HL-60 (cell line): ENCODE data around the gene LRRC72.

Source experiments
- DNase-seq, 2 experiments: peaks; one replicate each; pipeline ENCODE4 v3.0.0-alpha.2; 2010 to 2020; ENCODE audit warnings: low read depth in 1 of 2, low spot score in 1 of 2
- H3K27ac ChIP-seq: fragments of 250-450 bp; sonication (Bioruptor Pico); replicated peaks from 2 replicates; pipeline ENCODE4 v1.5.1; 2020; ENCODE audit warnings: mild to moderate bottlenecking, moderate library complexity
- H3K27me3 ChIP-seq: fragments of 250-450 bp; sonication (Bioruptor Pico); 2 replicates; pipeline ENCODE4 v1.5.1; 2021; ENCODE audit warnings: mild to moderate bottlenecking, moderate library complexity; ENCODE audit not compliant: insufficient read depth, poor library complexity, severe bottlenecking
- H3K4me3 ChIP-seq: replicated peaks from 2 replicates; pipeline ENCODE4 v1.5.1; 2011; ENCODE audit warnings: mild to moderate bottlenecking, control low read depth, low read length; ENCODE audit not compliant: insufficient read depth
- GABPA ChIP-seq: IDR thresholded peaks from 2 replicates; pipeline ENCODE4 v1.6.1; 2012; ENCODE audit warnings: low read depth
- POLR2AphosphoS5 ChIP-seq: IDR thresholded peaks from 2 replicates; pipeline ENCODE4 v1.6.1; 2012; ENCODE audit warnings: low read depth
- REST ChIP-seq: IDR thresholded peaks from 2 replicates; pipeline ENCODE4 v1.6.1; 2012; ENCODE audit warnings: low read depth; ENCODE audit not compliant: insufficient replicate concordance
- SPI1 ChIP-seq: IDR thresholded peaks from 2 replicates; pipeline ENCODE4 v1.6.1; 2012; ENCODE audit warnings: low read depth, mild to moderate bottlenecking, borderline replicate concordance
- TF ChIP-seq, protein P1 (sequence below): IDR thresholded peaks from one replicate; pipeline ENCODE4 v1.5.1; 2011; ENCODE audit warnings: low read length, control low read depth, inconsistent platforms; ENCODE audit not compliant: insufficient read depth

LRRC72 gene

GRCh38 chr7:16615228-16615627, 88.6 kb downstream of the LRRC72 start:
- DNase-seq: no peak
- Histone ChIP-seq H3K27me3 (no peaks in the 10 kb centered on the region), H3K27ac (no peak overlapping the region), H3K4me3 (no peak overlapping the region)
- TF ChIP-seq SPI1: no peak
- no peak for TF ChIP-seq POLR2AphosphoS5
- TF ChIP-seq REST: no peak
- TF ChIP-seq GABPA: no peak
- TF ChIP-seq, protein P1, sequence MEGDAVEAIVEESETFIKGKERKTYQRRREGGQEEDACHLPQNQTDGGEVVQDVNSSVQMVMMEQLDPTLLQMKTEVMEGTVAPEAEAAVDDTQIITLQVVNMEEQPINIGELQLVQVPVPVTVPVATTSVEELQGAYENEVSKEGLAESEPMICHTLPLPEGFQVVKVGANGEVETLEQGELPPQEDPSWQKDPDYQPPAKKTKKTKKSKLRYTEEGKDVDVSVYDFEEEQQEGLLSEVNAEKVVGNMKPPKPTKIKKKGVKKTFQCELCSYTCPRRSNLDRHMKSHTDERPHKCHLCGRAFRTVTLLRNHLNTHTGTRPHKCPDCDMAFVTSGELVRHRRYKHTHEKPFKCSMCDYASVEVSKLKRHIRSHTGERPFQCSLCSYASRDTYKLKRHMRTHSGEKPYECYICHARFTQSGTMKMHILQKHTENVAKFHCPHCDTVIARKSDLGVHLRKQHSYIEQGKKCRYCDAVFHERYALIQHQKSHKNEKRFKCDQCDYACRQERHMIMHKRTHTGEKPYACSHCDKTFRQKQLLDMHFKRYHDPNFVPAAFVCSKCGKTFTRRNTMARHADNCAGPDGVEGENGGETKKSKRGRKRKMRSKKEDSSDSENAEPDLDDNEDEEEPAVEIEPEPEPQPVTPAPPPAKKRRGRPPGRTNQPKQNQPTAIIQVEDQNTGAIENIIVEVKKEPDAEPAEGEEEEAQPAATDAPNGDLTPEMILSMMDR: no peak

DNA sequence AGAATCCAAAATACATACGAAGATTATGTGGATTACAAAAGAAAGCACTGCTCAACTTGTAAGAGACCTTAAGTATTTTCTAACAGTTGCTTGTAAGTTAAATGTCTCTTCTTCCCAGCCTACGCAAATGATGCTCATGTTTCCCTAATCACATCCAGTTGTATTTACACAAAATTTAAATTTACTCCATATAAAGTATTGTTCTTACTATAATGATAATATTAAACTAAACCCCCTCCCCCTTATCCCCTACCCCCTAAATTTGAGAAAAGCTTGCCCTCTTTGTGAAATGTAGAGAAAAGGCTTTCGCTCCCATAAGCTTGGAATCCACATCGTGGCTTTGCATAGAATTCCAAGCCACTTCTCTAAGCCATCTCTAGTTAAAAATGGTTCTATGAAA, 89.5 kb downstream of the LRRC72 start:
- Histone ChIP-seq H3K4me3 (no peak overlapping the region), H3K27me3 (no peaks in the 10 kb centered on the region), H3K27ac (no peak overlapping the region)
- no peak for TF ChIP-seq SPI1
- TF ChIP-seq, protein P1: no peak
- TF ChIP-seq GABPA: no peak
- TF ChIP-seq POLR2AphosphoS5: no peak
- no peak for TF ChIP-seq REST
- no peak for DNase-seq

GRCh38 chr7:16616542-16616941, 89.9 kb downstream of the LRRC72 start:
- no peaks in the 10 kb centered on the region for H3K27me3 ChIP-seq
- no peak for DNase-seq
- no peak for TF ChIP-seq POLR2AphosphoS5
- TF ChIP-seq, protein P1: no peak
- no peak for TF ChIP-seq GABPA
- TF ChIP-seq SPI1: no peak
- no peak for TF ChIP-seq REST
- H3K27ac ChIP-seq: no peak overlapping the region
- no peak overlapping the region for H3K4me3 ChIP-seq
